ENCODE results near the gene CPA4. TPM values are rescaled to one million over a fixed set of nuclear protein-coding genes. Genes with fewer than 3 reads are reported as not detected.
"Not testable (repeated sequence)": the region's sequence is repeated elsewhere in the genome, so short reads cannot be mapped to it uniquely, and the experiment has no call there.

Gene CPA4
- total RNA-seq = 0.16 TPM
- long read RNA-seq = 0 reads

GRCh38 chr7:130292682-130293257 is at the start of gene CPA4:
Gene CPA4, plus strand, starts transcription at chr7:130293161. Its CDS starts 20 bp downstream, at chr7:130293181.
- intact Hi-C loops (cut with DNase I) = no loop called here
- DNase-seq (ENCODE audit: low spot score) = no peak

GRCh38 chr7:130243486-130243885 is 49.5 kb upstream of the CPA4 start:
- intact Hi-C loops (cut with DNase I) = loop anchor here (2.0 kb wide), 1 partner anchor 479 kb away; no protein-coding TSS in a partner anchor
- not testable (repeated sequence) for DNase-seq (ENCODE audit: low spot score)

- DNase-seq (ENCODE audit: low spot score); intact Hi-C loops (cut with DNase I): not testable (repeated sequence)
Measured at GRCh38 chr7:130246491-130246890, 46.5 kb upstream of the CPA4 start.

GRCh38 chr7:130248842-130249241 is 44.1 kb upstream of the CPA4 start:
- intact Hi-C loops (cut with DNase I); DNase-seq (ENCODE audit: low spot score): not testable (repeated sequence)

GRCh38 chr7:130249626-130250025 is 43.3 kb upstream of the CPA4 start:
- intact Hi-C loops (cut with DNase I); DNase-seq (ENCODE audit: low spot score): not testable (repeated sequence)

- no peak for DNase-seq (ENCODE audit: low spot score)
- intact Hi-C loops (cut with DNase I) = no loop called here
Measured at GRCh38 chr7:130254555-130254954, 38.4 kb upstream of the CPA4 start.

- DNase-seq (ENCODE audit: low spot score) = no peak
- intact Hi-C loops (cut with DNase I) = no loop called here
Measured at GRCh38 chr7:130256704-130257103, 36.3 kb upstream of the CPA4 start.

GRCh38 chr7:130258494-130259078 is 34.4 kb upstream of the CPA4 start:
- intact Hi-C loops (cut with DNase I) = no loop called here
- DNase-seq (ENCODE audit: low spot score) = no peak

- DNase-seq (ENCODE audit: low spot score) = no peak
- intact Hi-C loops (cut with DNase I) = no loop called here
Measured at GRCh38 chr7:130262448-130262847, 30.5 kb upstream of the CPA4 start.

GRCh38 chr7:130263130-130263529 is 29.8 kb upstream of the CPA4 start:
- no peak for DNase-seq (ENCODE audit: low spot score)

GRCh38 chr7:130266258-130266960 is 26.6 kb upstream of the CPA4 start, which contains the start of gene CPA2:
Gene CPA2, plus strand, starts transcription at chr7:130266863. Its CDS starts 19 bp downstream, at chr7:130266882.
- DNase-seq (ENCODE audit: low spot score) = no peak
- intact Hi-C loops (cut with DNase I) = no loop called here

More at GRCh38 chr7:130263130-130263529, 29.8 kb upstream of the CPA4 start:
- intact Hi-C loops (cut with DNase I) = no loop called here

- DNase-seq (ENCODE audit: low spot score) = no peak
- intact Hi-C loops (cut with DNase I) = no loop called here
Measured at GRCh38 chr7:130266961-130267321, 26.0 kb upstream of the CPA4 start.

GRCh38 chr7:130268463-130269317 is 24.3 kb upstream of the CPA4 start:
- intact Hi-C loops (cut with DNase I) = no loop called here
- DNase-seq (ENCODE audit: low spot score) = no peak

- no peak for DNase-seq (ENCODE audit: low spot score)
- intact Hi-C loops (cut with DNase I) = no loop called here
Measured at GRCh38 chr7:130269318-130269694, 23.7 kb upstream of the CPA4 start.

- no peak for DNase-seq (ENCODE audit: low spot score)
- intact Hi-C loops (cut with DNase I) = loop anchor here (5.0 to 10.0 kb wide), 2 partner anchors 174 to 221 kb away; partner anchors contain the start of genes CEP41 and MEST
Measured at GRCh38 chr7:130270947-130271800, 21.8 kb upstream of the CPA4 start.

GRCh38 chr7:130272381-130273080 is 20.4 kb upstream of the CPA4 start:
- intact Hi-C loops (cut with DNase I) = loop anchor here (5.0 to 10.0 kb wide), 2 partner anchors 172 to 220 kb away; partner anchors contain the start of genes CEP41 and MEST
- DNase-seq (ENCODE audit: low spot score) = no peak

GRCh38 chr7:130273081-130273932 is 19.7 kb upstream of the CPA4 start:
- no peak for DNase-seq (ENCODE audit: low spot score)
- intact Hi-C loops (cut with DNase I) = loop anchor here (5.0 to 10.0 kb wide), 2 partner anchors 171 to 219 kb away; partner anchors contain the start of genes CEP41 and MEST
